Left renal cortex interstitium (tissue), 4 donors: ENCODE results near the gene MARCHF10. TPM values are rescaled to one million over a fixed set of nuclear protein-coding genes. Genes with fewer than 3 reads are reported as not detected.

ENCODE experiments used
- DNase-seq, 4 donors: peaks; one replicate each; pipeline ENCODE4 v3.0.0-alpha.2; 2013; ENCODE audit warnings: low read depth in 4 of 4, low spot score in 2 of 4, missing footprints in 1 of 4
- polyA plus RNA-seq, 4 donors: library from polyadenylated mRNA; unstranded; fragments of 120-200 nt; gene quantifications; one replicate each; pipeline ENCODE4 v1.2.1, GENCODE V29; 2013; ENCODE audit not compliant: insufficient read length in 4 of 4

The MARCHF10 gene
- polyA plus RNA-seq, 4 donors: 0.97 to 1.5 (median 1.2) TPM

DNA sequence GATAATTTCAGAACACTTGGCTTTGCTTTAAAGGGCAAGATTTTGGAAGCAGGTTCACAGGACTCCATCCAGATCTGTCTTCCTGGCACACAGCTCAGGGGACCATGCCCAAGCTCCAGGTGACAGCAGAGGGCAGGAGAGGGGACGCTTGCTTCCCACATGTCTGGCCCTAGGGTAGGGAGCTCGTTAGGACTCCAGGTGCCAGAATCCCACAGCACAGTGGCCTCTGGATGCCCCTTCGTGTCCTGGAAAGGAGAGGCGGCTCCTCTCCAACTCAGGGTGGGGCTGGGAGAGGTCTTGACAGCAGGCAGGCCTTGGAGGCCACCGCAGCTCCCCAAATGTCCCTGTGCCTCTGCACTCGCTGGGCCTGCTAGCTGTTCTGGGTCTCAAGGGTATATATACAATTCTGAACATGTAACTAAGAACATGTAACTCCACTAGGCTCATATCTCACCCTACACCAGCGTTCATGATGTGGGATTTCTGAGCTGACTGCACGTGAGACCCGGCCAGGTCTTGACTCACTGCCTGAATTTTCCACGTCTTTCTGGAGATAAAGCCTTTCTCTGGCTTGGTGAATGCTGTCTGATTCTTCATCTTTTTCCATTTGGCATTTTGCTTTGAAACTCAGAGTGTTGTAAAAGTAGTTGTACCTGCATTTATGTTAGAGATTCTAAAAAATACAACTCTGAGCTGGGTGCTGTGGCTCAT is 52.8 kb downstream of the MARCHF10 start:
- no peak for DNase-seq

DNA sequence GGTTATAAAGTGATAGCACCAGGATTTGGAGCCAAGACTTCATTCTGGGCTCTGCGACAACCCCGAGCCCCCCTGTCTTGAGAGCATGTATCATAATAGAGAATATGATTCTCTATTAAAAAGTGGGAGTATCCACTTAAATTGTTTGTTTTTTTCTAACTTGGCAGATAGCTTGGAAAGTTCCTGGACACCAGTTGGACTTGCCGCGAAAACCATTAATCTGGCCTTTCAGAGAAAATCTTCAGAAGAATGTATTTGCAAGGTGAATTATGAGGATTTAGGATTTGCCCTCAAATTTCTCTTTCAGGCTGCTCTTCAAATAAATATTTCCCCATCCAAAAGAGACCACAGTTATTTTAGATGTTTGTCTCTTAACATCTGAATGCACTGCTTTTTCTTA is 53.5 kb downstream of the MARCHF10 start:
- DNase-seq: no peak

- no peak for DNase-seq
Observed at GRCh38 chr17:62753562-62753961, 54.6 kb downstream of the MARCHF10 start.

GRCh38 chr17:62751060-62751691 is 56.9 kb downstream of the MARCHF10 start:
- DNase-seq: no peak

- DNase-seq: no peak
Observed at GRCh38 chr17:62750631-62751051, 57.5 kb downstream of the MARCHF10 start.

GRCh38 chr17:62749926-62750325 is 58.2 kb downstream of the MARCHF10 start:
- no peak for DNase-seq

DNA sequence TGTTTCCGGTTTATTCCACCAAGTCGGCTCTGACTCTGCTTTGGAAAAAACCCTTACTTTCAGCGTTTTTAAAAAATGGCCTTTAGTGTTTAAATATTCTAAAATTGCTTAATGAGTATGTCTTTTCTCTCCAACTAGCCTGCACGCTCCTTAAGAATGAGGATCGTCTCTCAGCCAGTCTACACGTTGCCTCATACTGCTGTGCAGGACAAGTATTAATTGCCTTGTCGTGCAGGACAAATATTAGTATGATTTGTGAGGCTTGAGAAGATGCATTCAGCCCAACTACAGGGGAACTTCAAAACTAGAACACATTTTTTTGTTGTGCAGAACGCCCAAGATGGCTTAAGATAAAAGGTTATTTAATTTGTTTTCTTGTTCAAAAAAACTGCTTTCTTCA is 61.2 kb downstream of the MARCHF10 start:
- no peak for DNase-seq

DNA sequence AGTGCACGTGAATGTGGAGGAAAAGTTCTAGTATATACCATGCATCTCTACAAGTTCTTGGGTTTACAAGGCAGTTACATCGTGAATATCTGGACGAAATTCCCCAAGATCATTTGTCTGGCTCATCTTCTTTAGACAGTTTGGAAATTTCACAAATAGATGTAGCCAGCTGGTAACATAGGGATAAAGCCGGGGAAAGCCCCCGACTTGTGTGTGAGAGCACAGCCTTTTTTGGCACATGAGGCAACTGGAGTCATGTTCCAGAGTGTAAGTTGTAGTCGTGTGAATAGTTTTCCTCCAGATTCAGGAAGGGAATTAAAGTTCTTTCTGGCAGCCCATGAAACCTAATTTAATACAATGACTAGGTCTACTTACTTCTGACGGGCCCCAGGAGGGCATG is 62.3 kb downstream of the MARCHF10 start:
- DNase-seq: no peak

- no peak for DNase-seq
Observed at GRCh38 chr17:62744259-62744658, 63.9 kb downstream of the MARCHF10 start.

DNA sequence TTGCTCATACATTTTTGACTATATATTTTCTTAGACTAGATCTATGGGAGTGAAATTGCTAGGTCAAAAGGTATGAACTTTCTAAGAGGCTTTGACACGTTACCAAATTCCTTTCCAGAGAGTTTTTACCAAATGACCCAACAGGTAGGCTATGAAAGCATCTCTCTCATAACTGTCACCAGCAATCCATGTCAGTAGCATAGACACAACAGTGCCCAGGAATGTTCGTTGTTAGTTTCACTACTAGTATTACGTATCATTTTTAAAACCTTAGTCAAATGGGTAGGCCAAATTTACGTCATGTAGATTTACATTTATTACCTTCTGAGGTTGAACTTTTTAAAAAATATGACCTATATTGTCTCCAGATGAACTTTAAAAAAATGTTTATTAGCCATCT is 66.8 kb downstream of the MARCHF10 start:
- no peak for DNase-seq

GRCh38 chr17:62739645-62740388 is 68.3 kb downstream of the MARCHF10 start:
- no peak for DNase-seq

GRCh38 chr17:62738281-62738680 is 69.8 kb downstream of the MARCHF10 start:
- no peak for DNase-seq

DNA sequence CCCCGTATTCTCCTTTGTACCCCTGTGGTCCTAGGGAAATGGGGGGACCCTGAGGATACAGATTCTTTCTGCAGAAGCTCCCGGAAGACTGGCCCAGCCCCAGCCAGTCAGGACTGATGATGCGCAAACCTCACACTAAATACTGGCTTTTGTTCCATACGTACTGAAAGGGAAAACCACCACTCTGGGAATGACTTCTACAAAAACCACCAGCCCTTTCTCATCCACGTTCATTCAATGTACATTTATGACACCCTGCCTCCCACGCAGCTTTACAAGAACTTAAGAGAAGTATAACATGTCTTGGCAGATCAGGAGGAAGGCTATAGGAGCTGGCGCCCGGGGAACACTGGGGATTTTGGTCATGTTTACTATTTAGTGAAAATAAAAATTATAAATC is 70.6 kb downstream of the MARCHF10 start:
- DNase-seq: no peak

DNA sequence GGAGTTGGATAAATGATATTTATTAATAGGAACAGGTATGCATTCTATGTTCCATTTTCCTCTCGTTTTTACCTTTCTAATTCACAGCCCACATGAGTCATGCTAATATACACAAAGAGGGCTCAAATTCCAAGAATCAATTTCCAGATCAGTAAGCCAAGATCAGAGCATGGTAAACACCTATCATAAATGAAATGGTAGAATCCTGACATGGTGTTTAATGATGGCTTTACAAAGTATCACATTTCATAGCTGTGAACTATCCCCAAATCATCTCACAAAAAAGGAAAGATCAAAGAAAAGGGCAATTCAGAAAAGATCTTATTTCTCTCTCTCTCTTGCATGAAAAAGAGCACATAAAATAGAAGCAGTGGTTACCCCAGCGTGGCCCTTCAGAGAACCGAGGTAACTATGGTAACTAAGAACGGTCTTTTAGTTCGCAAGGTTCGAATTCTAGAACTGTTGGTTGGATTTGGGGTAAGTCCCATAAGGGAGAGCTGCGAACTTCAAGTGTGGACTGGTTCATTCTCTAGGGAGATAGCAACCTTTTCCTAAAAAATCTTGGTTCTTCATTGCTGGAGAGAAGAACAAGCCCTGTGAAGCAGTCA is 73.0 kb downstream of the MARCHF10 start:
- DNase-seq: no peak

GRCh38 chr17:62732125-62732524 is 76.0 kb downstream of the MARCHF10 start:
- DNase-seq: no peak

- no peak for DNase-seq
Observed at GRCh38 chr17:62727916-62728672, 80.0 kb downstream of the MARCHF10 start.

DNA sequence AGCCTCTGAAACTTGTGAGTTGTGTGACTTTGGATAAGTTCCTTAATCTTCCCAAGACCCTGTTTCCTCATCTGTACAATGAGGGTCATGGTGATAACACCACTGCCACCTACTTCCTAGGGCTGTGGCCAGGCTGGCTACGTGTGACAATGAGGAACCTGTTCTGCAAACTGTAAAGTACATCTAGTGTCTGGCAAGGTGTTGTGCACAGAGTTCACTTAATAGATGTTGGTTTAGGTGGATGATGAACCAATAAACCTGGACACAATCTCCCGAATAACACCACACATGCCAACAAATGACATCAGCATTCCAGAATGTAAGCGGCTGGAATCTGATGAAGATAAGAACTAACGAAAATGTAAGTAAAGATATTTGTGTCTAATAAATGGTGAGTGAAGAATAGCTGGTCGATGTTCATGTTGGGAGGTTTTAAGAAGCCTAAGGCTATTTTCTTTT is 82.3 kb downstream of the MARCHF10 start:
- DNase-seq: no peak

DNA sequence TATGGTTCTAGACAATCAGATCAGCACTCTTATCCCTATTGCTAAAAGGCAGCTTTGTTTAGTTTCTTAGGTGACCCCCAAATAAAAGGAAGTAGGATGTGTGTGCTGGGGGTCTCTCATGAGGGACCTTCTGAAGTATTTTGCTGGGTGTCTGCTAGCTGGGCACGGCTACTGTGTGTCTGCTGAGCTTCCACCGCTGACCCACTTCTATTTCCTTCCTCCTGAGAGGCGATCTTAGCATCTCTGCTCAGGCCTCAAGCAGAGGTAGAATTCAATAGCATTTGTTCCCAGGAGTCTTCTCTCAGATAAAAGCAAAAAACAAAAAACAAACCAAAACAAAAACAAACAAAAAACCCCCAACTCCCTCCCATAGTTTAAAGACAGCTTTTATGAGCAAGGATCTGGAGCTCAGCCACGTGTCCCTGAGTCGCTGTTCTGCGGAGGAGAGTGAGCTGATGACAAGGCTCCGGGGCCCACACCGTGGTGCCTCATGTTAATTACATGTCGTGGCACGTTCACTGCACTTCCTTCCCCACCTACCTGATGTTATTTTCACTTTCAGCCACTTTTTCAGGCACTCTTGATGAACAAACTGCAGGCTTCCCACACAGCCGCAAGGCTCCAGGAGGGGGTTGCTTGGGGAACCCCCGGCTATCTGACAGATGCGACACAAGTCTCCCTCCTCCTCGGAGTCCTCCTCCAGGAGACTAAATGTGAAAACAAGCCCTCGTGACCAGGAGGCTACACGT is 83.5 kb downstream of the MARCHF10 start:
- no peak for DNase-seq

DNA sequence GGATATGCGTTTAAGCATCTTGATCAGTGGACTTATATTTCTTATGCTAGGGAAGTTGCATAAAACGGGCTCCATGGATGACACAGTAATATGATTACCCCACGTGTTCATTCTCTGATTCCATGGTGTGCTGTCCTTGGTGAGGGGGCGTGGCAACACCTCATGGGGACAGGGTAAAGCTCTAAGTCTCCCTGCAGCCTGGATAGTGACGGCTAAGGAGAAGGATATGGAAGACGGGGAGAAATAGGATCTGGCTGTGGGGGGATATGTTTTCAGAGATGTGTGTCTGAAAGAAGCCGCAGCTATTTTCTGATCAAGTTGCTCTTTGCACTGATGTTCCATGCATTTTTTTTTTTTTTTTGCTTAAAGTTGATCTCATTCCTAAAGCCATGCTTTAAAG is 84.3 kb downstream of the MARCHF10 start:
- no peak for DNase-seq

GRCh38 chr17:62722625-62723024 is 85.5 kb downstream of the MARCHF10 start:
- no peak for DNase-seq
